NCI-H446 treated with DMSO at 0.1 percent for 48 hours (cell line): Measurements from ENCODE around the gene KATNAL1.

ENCODE experiments used
- DNase-seq: peaks from one replicate; lab custom pipeline; 2025; lab: John Stamatoyannopoulos, UW

The KATNAL1 gene

DNA sequence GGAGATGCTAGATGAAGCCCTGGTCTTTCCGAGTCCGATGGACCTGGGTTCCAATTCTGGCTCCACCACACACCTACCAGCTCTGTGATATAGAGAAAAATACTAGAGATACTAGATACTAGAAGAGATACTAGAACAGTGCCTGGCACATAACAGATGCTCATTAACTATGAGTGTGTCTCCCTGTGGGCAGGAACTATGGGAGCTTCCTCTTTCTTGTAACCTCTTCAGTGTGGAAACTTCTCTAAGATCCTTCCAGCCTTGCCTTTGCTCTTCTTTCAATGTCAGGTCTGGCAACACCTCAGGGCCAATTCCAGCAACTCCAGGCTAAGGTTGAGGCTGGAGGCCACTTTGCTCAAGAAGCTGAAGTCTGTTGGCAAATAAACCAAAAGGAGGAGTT lies 143.9 kb downstream of the KATNAL1 start:
- no peak for DNase-seq

DNA sequence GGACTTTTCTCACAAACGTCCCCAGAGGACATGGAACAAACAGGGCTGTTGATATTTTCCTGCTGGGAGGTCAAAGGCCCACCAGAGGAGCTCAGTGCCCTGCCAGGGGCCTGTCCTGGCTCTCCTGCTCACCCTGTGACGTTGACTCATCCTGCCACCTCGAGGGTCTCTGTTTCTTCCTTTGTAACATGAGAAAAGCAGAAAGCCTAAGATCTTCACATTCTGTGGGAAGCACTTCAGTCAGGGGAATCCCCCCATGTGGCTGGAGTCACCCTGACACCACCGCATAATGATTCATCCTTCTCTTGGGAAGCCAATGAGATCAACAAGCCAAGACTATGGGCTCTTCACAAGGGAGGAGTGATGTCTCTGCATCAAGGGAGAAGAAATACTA lies 147.9 kb downstream of the KATNAL1 start:
- DNase-seq: no peak

DNA sequence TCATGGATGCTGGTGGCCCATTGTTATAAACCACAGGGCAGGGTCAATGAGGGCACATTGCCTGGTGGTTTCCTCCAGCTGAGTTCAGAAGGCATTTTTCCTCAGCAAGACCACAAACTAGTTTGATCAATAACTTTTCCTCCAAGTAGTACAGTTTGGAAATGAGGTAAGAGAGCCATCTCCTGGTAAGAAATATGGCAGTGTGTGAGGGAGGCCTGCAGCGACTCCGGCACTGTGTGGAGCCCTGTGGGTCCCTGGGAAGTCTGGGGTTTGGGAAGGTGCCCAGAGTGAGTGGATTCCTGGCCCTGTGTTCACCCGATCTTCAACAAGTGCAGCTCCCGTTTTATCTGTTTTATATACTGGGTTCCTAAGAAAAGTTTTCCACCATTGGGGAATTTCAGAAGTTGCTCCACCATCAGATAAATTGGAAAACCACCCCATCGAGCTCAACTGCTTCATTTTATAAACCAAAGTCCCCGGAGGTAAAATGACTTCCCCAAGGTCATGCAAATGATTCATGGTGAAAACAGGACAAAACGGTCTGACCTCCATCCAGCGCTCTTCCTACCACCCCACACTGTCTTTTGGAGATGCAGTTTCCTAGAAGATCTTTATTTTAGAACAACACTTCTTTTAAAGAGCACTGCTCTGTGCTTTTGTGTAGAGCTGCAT lies 148.4 kb downstream of the KATNAL1 start:
- DNase-seq: no peak

DNA sequence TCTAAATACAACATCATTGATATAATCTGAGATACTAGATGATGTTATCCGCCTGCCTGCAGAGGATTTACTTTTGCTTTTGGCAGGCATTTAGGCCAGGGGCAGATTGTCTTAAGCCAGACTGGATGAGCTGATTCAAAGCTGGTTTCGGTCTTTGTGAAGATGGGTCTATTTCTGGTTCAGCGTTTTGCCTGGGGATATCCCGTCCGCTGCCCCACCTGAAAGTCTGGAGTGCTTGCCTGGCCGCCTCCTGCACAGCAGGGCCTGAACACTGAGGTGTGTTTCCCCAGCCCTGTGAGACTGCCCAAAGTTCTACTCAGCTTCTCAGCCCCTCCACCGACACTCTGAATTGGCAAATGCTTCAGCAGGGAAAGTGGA lies 149.7 kb downstream of the KATNAL1 start:
- DNase-seq: no peak

DNA sequence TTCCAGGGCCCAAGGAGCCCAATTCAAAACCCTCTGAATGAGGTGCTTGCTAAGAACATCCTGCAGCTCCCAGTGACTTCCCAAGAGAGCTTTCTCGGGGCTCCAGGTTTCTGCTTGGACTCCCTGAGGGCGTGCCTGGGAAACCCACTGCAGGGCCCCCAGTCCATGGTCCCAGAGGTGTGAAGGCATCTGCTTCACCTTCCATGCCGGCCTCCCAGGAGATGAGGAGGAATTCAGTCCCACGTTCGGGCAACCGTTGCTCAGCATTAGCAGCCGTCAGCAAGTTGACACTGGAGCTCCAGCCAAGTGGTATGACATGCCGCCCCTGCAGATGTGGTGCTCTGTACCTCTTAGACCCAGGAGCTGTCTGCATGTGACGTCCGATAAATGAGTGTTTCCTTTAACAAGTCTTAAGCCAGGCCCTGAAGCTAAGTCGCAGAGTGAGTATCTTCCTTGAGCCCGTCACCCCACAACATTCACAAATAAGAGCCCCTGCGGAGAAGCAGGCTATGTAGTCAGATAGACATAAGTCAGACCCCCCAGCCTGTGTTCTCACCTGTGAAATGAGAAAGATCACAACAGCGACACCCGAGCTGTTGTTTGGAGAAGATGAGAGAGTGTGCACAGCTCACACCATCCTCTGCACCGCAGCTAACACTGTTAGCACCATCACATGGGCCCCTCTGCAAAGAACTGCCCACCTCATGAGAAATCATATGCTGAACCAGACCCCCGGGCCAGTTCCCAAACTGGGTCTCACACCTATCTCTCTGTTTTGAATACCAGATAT lies 150.3 kb downstream of the KATNAL1 start:
- DNase-seq: no peak

DNA sequence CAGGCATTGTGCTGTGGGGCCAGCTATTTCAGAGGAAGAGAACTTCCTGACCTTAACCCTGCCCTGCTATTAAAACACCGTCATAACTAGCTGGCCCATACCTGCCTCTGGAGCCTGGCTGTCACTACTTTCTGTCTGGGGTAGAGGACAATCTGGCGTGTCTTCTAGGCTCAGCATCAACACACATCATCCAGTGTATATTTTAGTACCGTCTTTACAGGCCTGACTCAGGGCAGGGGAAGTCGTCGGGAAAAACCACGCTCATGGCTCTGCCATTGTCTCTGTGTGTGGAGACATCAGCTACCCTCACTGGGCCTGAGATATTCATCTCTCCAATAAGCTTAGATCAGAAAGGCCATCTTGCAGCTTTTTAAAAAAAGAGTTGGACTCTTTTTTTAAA lies 151.1 kb downstream of the KATNAL1 start:
- DNase-seq: no peak

DNA sequence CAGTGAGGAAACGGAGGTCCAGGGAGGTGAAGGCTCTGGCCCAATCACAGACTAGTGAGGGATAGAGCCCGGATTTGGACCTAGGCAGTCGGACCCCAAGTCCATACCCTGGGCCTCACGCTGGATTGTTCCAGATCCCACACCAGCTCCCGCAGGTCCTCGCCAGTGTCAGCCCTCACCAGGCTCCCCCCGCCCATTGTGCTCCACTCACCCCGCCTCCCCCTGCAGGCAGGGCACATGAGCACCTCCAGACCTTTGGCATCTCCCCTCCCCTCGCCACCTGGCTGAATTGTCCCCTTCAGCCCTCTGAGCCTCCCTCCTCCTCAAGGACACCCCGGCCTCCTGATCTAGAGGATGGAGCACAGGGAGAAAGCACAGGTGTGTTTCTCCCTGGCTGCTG lies 152.4 kb downstream of the KATNAL1 start:
- no peak for DNase-seq

DNA sequence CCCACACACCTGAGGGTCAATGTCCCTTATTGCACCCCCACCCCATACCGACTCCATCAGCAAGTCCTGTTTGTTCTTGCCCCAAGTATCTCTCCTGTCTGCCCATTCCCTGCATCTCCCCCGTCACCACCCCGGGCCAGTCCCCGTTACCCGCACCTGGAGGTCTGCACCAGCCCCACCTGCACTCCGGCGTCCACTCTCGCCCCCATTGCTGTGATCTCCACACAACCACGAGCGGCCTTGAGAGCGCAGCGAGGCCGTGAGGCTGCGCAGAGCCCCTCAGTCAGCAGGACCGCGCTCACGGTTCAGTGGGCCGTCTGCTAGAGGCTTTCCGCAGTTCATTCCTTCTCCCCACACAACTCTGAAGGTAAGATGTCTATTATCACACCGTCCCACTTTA lies 152.8 kb downstream of the KATNAL1 start:
- no peak for DNase-seq

DNA sequence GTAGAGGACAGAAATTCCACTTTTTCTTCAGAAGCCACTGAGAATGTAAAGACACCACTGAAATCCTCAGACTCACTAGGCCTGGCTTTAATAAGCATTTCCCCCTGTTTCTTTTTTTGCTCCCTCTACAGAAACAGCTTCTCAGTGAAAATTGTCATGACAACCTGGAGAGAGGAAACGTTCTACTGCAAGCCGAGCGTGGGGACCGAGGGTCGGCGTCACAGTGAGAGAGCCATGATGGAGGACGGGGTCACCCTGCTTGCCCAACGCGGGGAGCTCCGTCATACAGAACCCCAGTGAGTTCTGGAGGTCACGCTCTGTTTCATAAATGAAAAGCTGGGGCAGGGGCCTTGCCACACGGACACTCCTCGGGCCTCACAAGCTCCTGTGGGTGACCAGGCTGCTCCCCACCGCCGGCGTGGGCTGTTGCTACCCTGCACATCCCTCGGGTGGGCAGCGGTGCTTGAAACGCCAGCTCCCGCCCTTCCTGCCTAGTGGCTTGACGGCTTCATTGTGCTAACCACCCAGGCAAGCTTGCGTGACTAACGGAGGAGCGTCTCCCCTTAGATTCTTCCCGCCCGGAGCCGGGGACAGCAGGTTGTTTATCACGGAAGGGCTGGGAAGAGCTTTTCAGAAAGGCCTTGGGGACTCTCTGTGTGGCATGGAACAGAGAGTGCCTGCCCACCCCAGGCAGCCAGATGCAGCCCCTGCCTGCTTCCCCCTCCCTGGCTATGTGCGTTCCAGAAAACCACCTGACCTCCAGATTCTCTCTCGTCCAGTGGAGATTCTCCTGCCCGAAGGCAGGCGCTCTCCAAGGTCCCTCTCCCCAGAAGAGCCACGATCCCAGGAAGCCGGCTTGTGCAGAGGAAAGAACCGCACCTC lies 153.6 kb downstream of the KATNAL1 start:
- no peak for DNase-seq
